Activated CD4-positive, alpha-beta T cell treated with anti-CD3 and anti-CD28 coated beads for 24 hours (primary cell): ENCODE results near the gene TSPAN2.
A peak's percentile ranks its signal among the peaks of the same experiment; 100 is the strongest.

Experiments used
- DNase-seq, 2 donors: peaks; one replicate each; pipeline ENCODE4 v3.0.0-alpha.2; 2020; ENCODE audit warnings: low read depth in 2 of 2

Gene TSPAN2

GRCh38 chr1:115074839-115075534, 14.3 kb downstream of the TSPAN2 start:
- no peak for DNase-seq

- no peak for DNase-seq
These were observed 15.8 kb downstream of the TSPAN2 start for GRCh38 chr1:115073298-115074087.

DNA sequence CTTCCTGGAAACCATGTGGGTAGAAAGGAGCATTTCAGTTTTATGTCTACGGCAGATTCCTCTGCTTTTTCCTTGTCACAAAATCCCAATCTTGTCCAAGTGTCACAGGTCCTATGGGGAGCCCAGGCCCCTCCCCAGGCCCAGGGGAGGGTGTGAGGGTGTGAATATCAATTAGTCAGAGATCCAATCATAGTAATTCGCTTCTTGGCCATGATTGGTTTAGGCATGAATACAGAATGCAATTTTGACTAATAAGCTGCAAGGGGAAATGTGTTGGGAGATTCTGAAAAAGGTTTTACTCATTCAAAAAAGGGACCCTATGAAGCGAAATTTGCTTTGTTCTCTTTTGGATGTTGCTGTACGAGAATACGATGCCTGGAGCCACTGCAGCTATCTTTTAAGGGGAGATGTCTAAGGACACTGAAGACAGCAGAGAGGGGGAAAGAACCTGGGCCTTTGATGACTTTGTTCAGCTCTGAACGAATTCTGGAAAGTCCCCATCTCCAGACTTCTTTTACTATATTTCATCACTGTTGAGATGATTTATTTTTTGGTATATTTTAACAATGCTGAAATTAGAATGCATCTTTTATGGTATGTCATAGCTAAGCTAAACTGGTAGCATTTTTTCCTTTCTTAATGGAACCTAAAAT, 18.2 kb downstream of the TSPAN2 start:
- no peak for DNase-seq

GRCh38 chr1:115069659-115070308, 19.5 kb downstream of the TSPAN2 start:
- DNase-seq, result no peak

DNA sequence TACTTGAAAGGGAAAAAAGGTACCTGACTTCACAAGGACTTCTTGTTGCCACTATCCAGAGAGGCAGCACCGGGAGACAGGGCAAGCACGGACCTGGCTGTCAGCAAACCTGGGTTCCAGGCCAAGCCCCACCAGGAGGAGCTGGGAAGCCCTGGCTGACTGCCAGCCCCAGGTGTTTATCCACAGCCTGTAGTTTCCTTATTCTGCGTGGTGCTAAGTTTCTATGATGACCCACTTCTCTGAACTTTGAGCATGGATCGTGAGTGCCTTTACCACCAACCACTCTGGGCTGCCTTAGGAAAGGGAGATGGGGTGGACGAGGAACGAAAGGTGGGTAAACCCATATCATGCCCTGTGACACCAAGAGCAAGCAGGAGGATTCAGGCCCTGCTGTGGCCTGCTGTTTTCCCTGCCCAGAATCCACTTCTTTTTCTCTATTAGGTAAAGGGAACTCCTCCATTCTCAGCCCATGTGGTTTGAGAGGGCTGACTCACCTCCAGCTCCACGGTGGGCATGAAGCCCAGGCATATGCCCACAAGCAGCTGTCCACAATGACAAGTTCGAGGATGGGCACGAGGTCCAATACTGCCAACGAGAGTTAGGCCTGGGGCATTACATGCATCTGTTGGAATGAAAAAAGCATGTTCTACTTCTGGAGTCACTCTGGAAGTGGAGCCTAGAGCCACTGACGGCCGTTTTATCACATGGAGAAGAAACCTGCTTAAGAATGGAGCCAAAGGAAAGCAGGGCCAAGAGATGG, 20.3 kb downstream of the TSPAN2 start:
- DNase-seq, result no peak

DNA sequence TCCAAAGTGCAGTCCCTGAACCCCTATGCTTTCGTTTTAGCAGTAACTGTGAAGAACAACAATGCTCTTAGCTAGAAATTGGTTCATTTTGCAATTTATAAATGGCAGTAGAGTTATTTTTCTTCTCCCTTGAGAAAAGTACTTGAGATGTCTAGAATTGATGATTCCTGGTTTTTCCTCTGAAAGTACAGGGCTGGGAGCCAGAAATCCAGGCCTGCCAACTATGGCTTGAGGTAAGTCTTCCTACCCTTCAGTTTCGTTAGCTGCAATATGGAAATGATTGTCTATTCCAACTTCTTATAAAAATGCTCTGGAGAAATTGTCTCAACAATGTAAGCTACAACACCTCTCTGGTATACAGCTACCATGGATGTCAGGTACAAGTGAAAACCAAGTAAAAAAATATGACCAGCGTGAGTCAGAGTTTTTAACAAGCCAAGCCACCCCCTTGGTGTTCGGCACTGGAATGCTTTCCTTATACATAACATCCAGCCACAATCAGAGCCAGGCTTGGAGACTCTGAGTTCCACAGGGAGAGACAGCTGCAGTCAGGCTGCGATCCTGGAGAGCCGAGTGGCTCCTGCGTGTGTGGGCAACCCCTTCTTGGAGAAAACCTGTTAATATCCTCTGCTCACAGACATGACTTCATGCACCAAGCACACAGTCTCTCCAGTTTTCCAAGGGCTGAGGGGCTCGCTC, 22.0 kb downstream of the TSPAN2 start:
- no peak for DNase-seq

DNA sequence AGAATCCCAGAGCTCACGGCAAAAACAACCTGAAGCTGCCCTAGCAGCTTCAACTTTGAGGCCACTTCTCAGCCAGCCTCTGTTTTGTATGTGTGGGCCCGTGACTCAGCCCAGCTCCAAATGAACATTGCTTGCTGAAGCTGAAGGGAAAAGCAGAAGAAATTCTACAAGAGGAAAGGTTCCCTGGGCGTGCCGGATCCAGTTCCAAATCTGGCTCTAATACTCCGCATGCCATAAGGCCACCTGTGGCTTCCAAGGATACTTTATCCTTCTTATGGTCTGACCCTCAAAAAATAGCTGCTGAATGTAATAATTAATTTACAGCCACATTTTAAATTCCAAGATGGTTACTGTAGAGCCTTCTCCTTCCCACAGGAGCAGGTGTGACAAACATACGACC, 24.3 kb downstream of the TSPAN2 start:
- no peak for DNase-seq

GRCh38 chr1:115064461-115064860, 24.8 kb downstream of the TSPAN2 start:
- DNase-seq, result no peak

- DNase-seq, result peak in 1 of 2 donors; percentile 7
These were observed 25.9 kb downstream of the TSPAN2 start for GRCh38 chr1:115063228-115063901.

GRCh38 chr1:115062542-115063004, 26.7 kb downstream of the TSPAN2 start:
- peak; percentile 61 to 64 for DNase-seq

- DNase-seq, result no peak
These were observed 28.8 kb downstream of the TSPAN2 start for GRCh38 chr1:115060501-115060900.

DNA sequence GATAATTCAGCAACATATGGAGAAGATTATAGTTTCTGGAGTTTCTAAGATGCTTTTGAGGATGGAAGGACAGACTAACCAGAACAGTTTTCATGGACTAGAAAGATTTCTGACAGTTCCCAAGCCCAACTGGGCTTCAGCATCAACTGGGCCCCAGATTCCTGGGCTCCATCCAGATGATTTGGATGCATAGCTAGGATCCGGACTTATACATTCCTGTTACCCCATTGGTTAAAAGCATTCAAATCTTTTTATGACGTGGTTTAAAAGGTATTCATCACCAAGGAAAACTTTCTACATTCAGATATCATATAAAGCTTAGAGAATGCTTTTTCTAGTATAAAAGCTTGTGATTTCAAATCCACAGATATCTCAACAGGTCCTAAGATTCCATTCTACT, 30.0 kb downstream of the TSPAN2 start:
- DNase-seq, result no peak

DNA sequence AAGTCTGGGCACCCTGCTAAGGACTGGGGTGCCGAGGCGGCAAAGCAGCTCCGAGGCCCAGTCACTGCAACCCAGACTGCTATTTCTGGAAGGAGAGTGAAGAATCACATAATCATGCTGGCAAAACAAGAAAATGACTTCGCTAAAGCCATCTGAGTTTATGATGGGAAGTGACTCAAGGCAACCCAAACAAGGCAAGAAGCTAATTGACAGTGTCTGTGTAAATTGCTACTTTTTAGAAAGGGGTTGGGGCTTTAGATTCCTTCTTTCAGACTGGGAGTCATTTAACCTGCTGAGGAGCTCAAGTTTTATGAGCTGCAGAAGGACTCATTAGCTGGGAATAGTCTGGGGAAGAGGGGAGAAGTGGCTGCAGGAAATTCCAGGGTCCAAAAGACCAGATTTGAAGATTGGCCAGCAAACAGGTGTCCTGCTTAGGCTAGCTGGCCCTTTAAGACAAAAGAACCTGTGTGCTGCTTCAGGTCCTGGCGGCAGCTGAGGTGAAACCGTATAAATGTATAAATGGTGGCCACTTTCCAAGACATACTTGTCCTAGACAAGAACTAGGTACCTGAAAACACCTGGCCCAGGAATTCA, 31.5 kb downstream of the TSPAN2 start:
- no peak for DNase-seq

GRCh38 chr1:115056395-115056798, 32.9 kb downstream of the TSPAN2 start:
- no peak for DNase-seq

DNA sequence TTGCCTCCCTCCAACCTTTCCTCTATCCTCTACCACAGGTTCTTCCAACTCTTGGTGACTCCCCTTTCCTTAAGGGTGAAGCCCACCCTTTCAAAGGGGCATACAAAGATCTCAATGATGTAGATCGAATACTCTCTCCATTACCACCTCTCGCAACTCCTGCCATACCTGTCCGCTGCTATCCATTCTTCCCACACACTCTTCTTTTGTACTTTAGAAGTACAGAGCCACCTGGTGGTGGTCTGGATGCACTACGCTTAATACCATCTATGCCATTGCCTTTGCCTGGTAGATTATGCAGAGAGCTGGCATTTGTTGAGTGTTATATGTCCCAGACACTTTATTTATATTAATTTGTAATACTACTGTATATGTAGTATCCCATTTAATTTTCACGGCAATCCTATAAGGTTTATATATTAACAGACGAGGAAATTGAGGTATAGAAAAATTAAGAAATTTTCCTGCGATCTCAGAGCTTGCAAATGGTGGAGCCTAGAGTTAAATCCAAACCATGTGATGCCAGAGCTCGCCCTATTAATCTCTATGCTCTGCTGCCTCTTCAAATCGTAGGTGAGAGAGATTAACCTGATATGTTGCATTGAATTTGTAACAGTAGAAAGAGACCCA, 36.7 kb downstream of the TSPAN2 start:
- DNase-seq, result peak; percentile 33 to 35

DNA sequence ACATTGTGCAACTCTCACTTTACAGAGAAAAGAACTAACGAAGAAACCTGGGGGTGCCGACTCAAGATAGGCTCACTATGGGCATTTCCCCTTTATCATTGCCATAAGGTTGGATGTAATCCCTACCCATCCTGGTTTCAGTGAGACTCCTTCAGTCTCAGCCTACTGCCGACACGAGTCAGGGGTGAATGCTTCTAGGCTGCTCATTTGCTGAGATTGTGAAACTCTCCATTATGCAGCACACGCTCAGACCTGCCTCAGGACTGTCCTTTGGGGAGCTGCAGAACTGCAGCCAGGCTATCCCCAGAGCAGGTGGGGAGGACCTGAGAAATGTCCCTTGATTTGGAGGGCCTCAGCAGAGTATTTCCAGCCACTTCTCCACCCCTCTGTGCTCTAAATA, 37.5 kb downstream of the TSPAN2 start:
- DNase-seq, result no peak

- DNase-seq, result no peak
These were observed 42.6 kb downstream of the TSPAN2 start for GRCh38 chr1:115046751-115047150.

GRCh38 chr1:115041654-115042053, 47.6 kb downstream of the TSPAN2 start:
- DNase-seq, result no peak

DNA sequence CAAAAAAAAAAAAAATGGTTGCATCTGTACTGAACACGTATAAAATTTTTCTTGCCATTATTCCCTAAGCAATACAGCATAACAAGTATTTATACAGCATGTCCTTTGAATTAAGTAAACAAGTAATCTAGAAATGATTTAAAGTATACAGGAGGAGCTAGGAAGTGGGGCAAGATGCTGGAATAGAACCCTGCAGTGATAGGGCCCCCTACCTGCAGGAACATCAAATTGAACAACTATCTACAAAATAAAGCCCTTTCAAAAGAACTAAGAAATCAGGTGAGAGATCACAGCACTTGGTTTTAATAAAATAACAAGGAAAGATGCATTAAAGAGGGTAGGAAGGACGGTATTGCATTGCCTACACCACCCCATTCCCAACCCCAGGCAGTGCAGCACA, 48.8 kb downstream of the TSPAN2 start:
- no peak for DNase-seq
